GM21423 (cell line): Measurements from ENCODE around the gene FAM83F.
"Not testable (repeated sequence)": the region's sequence is repeated elsewhere in the genome, so short reads cannot be mapped to it uniquely, and the experiment has no call there.

Source experiments
- ATAC-seq: cut with Tn5 transposase; IDR thresholded peaks from one replicate; pipeline ENCODE4 v1.9.1; 2021; ENCODE audit warnings: mild to moderate bottlenecking, moderate library complexity; ENCODE audit not compliant: unreplicated experiment

Gene FAM83F

DNA sequence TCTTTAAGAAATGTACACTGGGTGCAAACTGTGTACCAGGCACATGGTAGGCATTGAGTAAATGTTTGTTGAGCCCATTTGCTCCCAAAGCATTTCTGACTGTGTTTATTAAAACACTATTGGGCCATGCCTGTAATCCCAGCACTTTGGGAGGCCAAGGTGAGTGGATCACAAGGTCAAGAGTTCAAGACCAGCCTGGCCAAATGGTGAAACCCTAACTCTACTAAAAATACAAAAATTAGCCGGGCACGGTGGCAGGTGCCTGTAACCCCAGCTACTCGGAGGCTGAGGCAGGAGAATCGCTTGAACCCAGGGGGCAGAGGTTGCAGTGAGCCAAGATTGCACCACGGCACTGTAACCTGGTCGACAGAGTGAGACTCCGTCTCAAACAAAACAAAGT lies 1.9 kb upstream of the FAM83F start:
- not testable (repeated sequence) for ATAC-seq

DNA sequence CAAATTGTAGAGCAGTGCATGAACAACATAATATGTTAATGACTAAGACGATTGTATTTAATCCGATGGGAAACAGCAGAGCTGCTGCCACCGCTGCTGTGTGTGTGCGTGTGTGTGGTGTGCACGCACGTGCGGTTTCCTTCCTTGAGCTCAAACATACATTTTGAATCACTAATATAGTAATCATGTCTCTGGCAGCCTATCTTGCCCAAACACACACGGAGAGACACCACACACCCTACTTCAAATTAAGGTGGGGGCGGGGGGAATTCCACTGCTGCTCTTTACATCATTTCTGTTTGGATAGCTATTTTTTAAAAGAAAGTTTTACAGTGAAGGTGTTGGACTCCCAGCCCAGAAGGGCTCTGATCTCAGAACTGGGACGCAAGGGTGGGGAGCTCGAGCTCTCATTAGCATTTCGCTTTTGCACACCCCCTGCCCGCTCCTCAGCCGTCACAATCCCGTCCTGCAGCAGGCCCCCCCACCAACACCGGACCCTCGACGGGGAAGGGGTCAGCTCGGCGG lies 651 bp upstream of the FAM83F start:
- no peak for ATAC-seq

DNA sequence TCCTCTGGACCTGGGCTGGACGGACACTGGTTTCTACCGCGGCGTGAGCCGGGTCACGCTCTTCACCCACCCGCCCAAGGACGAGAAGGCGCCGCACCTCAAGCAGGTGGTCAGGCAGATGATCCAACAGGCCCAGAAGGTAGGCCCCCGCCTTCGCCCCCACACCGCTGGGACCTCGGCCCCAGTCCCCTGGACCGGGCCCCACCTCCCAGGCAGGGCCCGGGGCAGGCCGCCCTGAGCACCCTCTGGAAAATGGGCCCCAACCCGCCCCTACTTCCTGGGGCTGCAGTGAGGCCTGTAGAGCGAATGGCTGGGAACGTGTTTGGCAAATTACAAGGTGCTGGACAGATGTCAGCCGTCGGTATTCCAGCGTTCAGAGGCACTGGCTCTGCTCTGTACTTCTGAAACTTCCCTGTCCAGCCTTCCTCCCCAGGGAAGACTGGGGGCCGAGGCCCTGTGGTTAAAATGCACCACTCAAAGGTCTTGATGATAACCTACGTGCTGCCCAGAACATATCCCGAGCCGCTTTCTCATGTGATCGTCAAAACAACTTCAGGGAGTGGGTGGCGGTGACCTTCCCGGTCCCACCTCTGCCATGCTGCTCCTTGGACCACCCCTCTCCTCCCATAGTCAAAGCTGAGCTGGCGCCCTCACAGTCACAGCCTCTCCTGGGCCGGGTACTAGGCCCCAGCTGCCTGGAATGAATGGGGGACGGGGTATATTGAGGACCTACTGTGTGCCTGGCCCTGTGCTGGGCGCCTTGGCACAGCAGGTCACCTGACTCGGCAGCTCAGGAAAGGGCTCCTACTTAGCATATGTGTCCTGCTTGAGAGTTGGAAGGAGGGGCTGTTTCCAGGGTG lies 869 bp downstream of the FAM83F start:
- no peak for ATAC-seq

DNA sequence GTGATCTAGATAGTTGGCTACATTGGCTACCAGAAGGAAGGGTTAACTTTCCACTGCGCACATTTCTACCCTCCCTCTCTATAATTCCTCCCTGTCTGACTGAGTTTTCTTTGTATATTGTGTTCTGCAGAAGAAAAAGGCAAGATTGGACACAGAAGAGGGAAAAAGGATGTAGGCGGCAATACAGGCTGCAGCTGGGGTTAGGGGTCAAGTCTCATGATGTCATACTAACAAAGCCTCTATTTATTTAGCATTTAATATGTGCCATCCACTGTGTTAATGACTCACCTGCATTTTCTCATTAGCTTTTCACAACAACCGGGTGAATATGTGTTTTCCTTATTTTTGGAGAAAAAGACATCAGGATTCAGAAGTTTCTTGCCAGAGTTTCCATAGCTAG lies 2.0 kb downstream of the FAM83F start:
- ATAC-seq = no peak

DNA sequence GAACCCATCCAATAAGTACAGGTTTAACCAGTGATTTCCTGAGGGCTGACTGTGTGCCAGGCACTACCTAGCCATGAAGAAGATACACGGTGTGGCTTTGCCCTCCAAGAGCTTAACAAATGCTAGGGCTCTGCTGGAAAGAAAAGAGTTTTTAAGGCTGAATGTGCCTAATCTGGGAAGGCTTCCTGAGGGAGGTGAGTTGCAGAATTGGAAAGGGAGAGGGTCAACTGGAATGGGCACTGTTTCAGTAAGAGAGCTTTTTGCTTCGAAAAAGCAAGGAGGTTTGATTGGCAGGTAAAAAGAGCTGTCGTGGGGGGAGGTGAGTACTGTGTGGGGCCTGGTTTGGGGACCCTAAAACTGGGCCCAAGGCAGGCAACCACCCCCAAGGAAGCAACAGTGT lies 2.7 kb downstream of the FAM83F start:
- no peak for ATAC-seq

DNA sequence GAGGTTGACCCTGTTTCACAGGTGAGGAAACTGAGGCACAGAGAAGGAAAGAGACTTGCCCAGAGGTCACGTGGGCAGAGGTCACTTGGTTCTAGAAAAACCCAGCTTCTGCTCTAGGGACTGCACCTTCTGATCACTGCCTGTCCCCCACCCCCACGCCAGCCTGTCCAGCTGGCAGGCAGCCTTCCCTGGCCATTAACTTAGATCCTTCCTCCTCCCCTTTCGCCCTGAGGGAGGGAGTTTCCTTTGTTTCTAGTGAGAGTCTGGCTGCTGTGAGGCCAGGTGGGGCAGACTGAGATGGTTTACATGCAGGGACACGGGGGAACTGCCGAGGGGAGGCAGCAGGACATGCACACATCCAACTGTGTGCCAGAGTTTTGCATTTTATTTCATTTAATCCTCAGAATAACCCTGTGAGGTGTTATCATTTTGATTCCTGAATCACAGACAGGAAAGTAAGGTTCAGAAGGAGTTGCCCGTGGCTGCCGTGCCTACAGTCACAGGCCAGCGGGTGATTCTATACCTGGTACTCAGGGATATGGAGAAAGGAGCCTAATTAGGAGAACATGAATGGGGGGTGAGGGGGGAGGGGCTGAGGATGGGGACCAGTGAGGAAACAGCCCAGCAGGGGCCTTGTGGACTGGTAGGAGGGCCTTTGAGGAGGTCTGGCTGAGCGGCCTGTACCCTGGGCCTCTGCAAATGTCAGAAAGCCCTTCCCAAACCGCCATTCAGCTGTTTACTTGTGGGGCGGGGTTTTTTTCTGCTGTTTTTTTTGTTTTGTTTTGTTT lies 3.4 kb downstream of the FAM83F start:
- ATAC-seq = no peak

DNA sequence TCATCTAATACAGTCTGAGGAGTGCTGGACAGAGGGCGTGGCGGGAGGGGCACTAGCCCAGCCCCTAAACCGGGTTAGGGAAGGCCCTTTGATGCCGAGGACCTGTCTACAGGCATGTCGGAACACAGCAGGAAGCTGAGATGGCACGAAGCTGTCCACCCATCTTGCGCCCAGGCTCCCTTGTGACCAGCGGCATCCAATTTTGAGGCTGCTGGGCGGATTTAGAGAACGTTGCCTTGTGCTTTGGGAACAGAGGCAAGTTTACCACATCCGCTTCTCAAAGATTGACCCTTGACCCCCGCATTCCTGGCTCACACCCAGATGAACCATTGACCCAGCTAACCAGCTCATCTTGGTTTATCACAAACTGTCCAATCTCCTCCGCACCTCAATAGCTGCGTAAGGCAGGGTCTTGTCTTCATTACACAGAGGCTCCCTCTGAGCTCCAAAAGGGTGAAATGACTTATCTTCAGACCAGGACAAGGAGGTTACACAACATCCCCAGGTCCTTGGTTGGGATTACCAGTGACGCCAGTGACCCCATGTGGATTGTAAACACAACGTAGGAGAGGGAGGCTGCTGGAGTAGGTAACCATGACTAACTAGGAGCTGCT lies 4.5 kb downstream of the FAM83F start:
- no peak for ATAC-seq

DNA sequence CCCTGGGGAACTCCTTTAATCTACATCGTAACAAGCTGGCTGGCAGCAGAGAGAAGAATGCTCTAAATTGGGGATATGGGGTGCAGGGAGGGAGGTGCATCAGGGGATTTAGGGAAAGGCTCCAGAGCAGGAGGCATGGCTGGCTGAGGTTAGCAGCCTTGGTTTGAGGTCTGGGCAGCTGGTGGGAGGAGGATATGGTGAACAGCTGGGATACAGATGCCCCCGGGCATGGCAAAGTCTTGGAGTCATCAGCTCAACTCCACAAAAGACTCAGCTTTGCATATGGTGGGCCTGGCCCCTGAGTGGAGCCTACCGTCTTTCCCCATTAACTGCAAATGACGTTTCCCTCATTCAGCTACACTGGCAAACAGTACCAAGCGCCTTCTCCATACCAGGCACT lies 5.4 kb downstream of the FAM83F start:
- no peak for ATAC-seq

DNA sequence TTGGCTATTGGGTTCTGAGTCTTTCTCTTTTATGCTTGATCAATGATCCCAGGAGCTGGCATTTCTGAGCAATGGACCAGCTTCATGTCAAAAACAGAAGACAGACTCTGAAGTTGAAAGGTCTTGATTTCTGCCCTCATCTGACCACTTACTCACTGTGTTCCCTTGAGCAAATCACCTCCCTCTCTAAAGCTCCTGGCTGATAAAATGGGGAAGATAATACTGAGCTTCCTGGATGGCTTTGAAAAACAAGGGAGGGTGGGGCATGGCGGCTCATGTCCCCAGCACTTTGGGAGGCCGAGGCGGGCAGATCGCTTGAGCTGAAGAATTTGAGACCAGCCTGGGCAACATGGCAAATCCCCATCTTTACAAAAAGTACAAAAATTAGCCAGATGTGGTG lies 6.4 kb downstream of the FAM83F start:
- ATAC-seq = no peak

DNA sequence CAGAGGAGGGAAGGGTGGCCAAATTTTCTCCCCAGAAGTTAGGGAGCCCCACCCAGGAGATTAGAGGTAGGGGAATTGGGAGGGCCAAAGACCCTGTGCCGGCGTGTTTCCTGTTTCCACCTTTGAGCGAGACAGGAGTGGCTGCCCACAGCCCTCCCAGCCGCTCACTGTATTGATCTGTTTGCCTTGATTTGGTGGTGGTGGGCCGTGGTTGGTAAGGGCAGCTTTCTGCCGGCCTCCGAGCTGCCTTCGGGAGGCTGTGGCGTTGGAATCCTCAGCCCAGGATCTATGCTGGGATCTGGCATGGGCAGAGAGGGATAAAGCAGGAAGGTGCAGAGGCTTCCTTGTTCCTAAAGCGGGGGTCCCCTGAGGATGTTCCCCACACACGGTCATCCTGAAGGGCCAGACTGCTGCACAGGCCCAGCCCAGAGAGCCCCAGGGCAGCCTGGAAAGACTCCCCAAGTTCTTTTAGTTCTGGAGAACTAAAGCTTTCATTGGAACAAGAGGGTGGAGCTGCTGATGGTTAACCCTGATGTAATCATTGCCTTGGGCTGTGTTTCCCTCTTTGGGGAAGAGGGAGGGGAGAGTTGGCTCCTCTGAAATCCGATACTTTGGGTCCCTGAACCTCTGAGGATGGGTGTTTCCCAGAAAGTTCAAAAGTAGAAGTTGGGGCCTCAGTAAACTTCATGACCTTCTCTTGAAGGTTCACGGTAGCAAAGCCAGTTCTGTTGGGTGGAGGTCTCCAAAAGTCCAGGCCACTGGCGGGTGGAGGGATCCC lies 7.2 kb downstream of the FAM83F start:
- no peak for ATAC-seq

DNA sequence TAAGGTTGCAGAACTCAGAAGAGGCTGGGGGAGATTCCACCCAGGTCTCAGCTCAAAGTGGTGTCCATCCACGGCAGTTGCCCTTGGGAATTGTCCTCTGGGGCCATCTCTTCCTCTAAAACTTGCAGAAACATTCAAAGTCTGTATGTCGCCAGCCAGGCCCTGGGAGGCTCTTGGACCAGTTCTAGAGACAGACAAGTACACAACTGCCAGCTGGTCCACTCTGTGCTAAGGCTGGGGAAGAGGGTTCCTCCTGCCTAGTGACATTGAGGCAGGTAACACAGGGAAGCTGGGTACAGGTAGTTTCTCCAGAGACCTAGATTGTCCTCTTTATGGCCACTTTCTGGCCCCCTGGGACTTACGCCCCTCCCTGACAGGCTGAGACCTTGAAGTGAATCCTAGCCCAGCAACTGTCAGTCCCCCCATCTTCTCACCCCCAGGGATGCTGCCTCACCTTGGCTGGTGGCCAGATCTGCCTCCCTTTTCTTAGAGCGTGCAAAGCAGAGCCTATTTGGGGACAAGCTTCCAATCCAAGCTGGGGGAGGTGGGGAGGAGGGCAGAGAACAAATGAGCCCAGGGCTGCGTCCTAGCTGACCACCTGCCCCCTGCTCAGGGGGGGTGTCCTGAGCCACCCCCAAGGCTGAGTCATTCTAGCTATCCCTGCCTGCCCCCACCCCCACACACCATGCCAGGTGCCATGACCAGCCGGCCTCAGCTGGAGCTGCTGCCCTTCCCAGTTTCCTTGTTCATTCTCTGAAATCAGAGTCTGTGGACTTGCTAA lies 8.4 kb downstream of the FAM83F start:
- ATAC-seq = no peak

DNA sequence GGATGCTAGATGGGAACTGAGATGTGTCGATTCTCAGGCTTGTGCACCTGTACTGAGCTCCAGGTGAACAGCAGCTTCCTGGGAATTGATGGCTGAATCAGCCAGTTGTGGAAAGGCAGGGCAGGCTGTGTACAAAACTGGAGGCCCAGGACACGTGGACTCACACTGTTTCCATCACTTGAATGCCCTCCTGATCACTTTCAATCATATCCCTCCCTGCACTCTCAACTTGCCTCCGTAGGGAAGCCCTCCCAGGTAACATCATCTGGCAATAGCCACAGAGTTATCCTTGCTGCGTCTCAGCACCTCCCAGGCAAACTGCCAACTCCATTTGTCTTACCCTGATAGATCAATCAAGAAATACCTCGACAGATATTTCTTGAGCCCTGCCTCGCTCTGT lies 10.1 kb downstream of the FAM83F start:
- ATAC-seq = no peak

DNA sequence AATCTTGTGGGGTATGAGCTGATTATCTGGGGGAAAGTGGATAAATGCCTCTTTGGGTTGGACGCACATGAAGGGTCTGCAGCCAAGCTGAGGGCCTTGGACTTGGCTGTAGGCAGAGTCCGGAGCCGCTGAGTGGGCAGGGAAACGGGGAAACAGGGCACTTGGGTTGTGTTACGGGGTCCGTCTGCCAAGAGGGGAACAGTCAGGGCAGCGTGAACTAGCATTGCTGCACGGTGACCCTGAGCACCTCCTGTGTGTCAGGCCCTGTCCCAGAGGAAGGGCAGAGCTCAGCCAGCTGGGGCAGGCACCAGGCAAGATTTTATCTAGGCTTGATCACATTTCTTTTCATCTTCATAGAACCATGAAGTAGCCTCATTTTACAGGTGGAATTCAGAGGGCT lies 11.9 kb downstream of the FAM83F start:
- no peak for ATAC-seq

DNA sequence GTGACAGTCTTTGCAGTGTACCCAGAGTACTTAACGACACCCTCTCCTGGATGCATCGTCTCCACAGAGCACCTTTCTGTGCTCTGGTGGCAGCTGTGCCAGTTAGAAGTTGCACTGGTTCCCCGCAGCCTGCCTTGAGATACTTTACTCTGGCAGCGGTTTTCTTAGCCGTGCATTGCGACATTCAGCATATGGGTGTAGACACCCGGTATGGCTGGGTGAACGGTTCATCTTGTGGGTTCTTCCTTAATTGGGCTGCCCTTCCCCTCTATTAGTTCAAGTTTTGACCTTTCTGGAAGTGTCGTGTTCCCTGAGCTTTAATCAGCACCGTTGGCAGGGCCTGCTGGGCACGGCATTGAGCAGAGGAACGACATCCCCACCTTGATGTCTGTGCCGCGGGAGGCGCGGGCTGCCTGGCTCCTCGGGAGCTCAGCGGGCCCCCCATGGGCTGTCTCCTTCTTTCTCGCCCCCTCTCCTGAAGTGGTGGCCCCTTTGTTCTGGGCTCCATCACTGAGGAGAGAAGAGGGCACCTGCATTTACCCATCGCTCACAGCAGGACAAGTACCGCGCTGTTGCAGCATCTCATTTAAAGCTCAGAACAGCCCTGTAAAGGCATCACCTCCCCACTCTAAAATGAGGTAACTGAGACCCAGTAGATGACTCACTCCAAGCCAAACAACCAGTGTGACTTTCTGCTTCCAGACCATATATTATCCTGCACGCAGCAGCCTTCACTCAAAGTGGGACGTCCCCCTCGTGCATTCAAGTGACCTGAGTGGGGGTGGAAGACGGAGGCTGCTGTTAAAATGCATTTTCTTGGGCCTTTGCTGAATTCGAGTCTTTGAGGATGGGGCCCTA lies 13.3 kb downstream of the FAM83F start:
- no peak for ATAC-seq

DNA sequence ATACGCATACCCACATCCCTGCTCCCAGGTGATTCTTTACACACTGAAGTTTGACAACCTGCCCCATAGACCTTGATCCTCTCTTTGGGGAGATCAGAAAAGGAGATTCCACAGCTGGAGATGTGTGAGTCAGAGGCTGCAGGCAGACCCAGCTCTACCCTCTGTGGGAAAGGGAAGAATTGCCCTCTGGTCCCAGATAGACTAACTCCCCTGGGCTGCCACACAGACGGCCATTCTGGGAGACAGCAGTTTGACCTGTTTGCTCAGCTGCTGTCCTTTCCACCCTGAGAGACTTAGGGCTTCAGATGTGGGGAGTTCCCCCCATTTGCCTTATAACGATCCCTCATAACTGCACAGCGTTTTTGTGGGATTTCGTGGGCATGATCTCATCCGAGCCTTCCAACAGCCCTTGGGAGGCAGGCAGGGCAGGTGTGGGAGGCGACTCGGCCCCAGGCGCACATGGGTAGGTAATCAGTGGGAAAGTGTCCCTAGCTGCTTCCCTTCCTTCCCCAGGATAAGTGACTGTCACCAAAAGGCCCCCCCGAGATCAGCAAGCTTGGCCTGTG lies 14.1 kb downstream of the FAM83F start:
- ATAC-seq = no peak

DNA sequence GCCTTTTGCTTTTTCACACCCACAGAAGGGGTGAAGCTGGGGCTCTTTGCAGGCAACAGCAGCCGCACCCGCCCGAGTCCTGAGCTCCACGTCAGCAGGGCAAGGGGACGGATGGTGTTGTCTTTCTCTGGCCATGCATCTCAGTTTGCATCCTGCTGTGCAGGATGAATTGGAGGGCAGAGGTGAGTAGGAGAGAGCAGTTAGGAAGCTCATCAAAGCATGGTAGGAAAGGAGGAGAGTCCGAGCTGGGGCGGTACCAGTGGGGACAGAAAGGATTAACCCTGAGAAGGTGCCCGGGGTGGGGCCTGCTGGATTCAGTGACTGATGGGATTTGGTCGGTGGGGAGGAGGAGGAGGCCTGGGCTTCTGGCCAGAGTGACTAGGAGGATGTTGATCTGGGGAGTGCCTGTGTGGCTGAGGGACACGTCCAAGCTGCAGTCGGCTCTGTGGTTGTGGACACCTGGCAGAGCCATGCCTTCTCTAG lies 14.6 kb downstream of the FAM83F start:
- ATAC-seq = no peak

DNA sequence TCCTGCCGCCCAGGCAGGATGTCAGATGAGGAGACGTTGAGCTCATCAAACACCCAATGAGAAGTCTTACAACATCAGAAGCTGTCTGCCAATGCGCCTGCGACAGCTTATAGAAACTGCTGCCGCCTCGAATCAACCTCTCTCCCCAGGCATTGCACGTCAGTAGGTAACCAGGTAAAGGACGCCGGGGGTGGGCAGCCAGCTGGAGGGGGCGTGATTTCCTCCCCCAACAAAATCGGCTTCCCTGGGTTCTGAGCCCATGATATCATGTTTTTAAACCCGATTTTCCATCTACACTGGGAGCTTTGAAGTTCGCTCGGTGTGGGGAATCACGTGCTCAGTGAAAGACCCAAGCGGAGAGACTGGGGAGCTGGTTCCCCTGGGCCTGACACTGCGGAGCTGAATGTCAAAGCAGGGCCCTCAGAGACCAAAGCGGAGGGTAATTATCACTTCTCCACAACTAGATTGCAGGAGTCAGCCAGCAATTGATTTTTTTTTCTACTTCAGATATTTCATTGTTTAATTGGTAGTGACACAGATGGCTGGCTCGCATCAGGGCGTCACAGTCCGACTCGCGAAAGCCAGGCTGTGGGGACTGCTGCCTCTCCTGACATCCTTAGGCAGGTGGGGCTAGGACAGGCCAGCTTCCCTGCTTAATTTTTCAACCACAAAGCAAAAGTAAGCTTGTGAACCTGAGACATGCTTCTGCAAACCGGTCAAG lies 15.4 kb downstream of the FAM83F start:
- no peak for ATAC-seq

DNA sequence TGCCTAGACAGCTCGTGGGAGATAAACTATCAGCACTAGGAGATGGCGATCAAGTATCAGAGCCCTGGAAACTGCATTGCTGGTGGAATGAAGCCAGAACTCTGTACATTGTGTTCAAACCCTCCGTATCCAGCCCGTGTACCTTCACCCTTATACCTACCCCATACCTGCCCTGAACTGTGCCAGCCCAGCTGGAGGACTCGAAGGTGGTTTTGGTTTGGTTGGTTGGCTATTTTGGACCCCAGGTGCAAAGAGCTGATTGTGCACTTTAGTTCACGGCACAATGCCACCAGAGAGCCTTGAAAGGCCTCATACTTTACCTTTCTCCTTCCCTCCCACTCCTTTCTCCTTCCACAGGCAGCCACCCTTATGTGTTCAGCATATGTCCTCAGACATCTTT lies 16.0 kb downstream of the FAM83F start:
- no peak for ATAC-seq
